HepG2 (cell line): ENCODE results near the gene GPR183. TPM values are rescaled to one million over a fixed set of nuclear protein-coding genes. Genes with fewer than 3 reads are reported as not detected.

Experiments
- ATAC-seq: fragments of 200-7000 bp; cut with Tn5 transposase; 3 replicates; pipeline ENCODE4 v1.9.1; 2020; ENCODE audit warnings: mild to moderate bottlenecking, moderate library complexity
- BruUV-seq: library from RNA; stranded (reverse); fragments of 400-500 nt; replicated peaks from 2 replicates; lab custom pipeline; 2021; lab: Mats Ljungman, UMichigan
- CTCF ChIA-PET: fragments of 300-600 bp; formaldehyde crosslinking; extraction: SDS; loops from one replicate; lab custom pipeline; 2021; ENCODE audit warnings: low total read pairs, inconsistent platforms, low intra/inter-chr PET ratio; lab: Yijun Ruan, JAX
- POLR2A ChIA-PET: fragments of 350-600 bp; sonication (Branson Sonifier 250); formaldehyde crosslinking; loops from one replicate; lab custom pipeline; 2020; ENCODE audit warnings: antibody characterized with exemption, inconsistent platforms; lab: Yijun Ruan, JAX
- DNase-seq: peaks from one replicate; pipeline ENCODE4 v3.0.0-alpha.2; 2015; ENCODE audit warnings: low spot score
- FAIRE-seq: peaks from 3 replicates; lab custom pipeline; 2011; peaks lifted over from hg19 to GRCh38; lab: Jason Lieb, UNC
- H2AFZ ChIP-seq: one replicate; pipeline ENCODE4 v1.6.1; 2011; ENCODE audit warnings: low read length, inconsistent platforms
- H3K27ac ChIP-seq: fragments of 300-600 bp; 3 replicates; pipeline ENCODE4 v1.8.0; 2011; ENCODE audit warnings: mixed run types, mild to moderate bottlenecking, mixed read lengths, low read length, inconsistent platforms; ENCODE audit not compliant: insufficient read depth; ENCODE audit errors: extremely low read length
- H3K27me3 ChIP-seq, 2 experiments: fragments of 200-600 bp in 1 of 2; 2 replicates in 1 of 2; 3 replicates in 1 of 2; pipeline versions ENCODE4 v1.6.0 to v1.8.0; 2011; ENCODE audit warnings: low read length in 2 of 2, mild to moderate bottlenecking in 2 of 2, moderate library complexity in 2 of 2, inconsistent platforms in 1 of 2; ENCODE audit not compliant: insufficient read depth in 2 of 2, control insufficient read depth in 1 of 2
- H3K36me3 ChIP-seq, 2 experiments: fragments of 200-600 bp in 1 of 2; replicated peaks in 1 of 2; 2 replicates in 1 of 2; 3 replicates in 1 of 2; pipeline versions ENCODE4 v1.5.1 to v1.8.0; 2011; ENCODE audit warnings: low read length in 2 of 2, inconsistent platforms in 1 of 2; ENCODE audit not compliant: insufficient read depth in 2 of 2, control insufficient read depth in 1 of 2
- H3K4me1 ChIP-seq: 2 replicates; pipeline ENCODE4 v1.5.1; 2012; ENCODE audit warnings: low read length, inconsistent platforms; ENCODE audit not compliant: insufficient read depth
- H3K4me2 ChIP-seq: 2 replicates; pipeline ENCODE4 v1.6.0; 2011; ENCODE audit warnings: low read depth, low read length, inconsistent platforms
- H3K4me3 ChIP-seq, 3 experiments: fragments of 200-600 bp in 1 of 3; sonication (generic), shearing (Covaris generic) in 1 of 3; replicated peaks in 1 of 3; 2 replicates each; pipeline ENCODE4 v1.5.1; 2011 to 2016; ENCODE audit warnings: low read length in 3 of 3, inconsistent platforms in 2 of 3, low read depth in 2 of 3, mild to moderate bottlenecking in 2 of 3, control low read depth in 1 of 3, mixed read lengths in 1 of 3; ENCODE audit not compliant: insufficient read depth in 1 of 3
- H3K79me2 ChIP-seq: one replicate; pipeline ENCODE4 v1.6.1; 2011; ENCODE audit warnings: low read length, inconsistent platforms; ENCODE audit not compliant: insufficient read depth
- H3K9ac ChIP-seq: 2 replicates; pipeline ENCODE4 v1.6.0; 2011; ENCODE audit warnings: mild to moderate bottlenecking, low read depth, low read length, inconsistent platforms; ENCODE audit not compliant: insufficient read depth
- H3K9me3 ChIP-seq: 2 replicates; pipeline ENCODE4 v1.5.1; 2012; ENCODE audit warnings: mild to moderate bottlenecking, low read length
- H4K20me1 ChIP-seq: 2 replicates; pipeline ENCODE4 v1.6.0; 2011; ENCODE audit warnings: inconsistent platforms, mild to moderate bottlenecking, low read length, moderate library complexity; ENCODE audit not compliant: insufficient read depth
- ATF4 ChIP-seq, 2 experiments: fragments of 450-650 bp in 1 of 2; sonication (generic) in 1 of 2; formaldehyde crosslinking; IDR thresholded peaks; 2 replicates each; pipeline versions ENCODE4 v1.5.0 to v1.8.0; 2020 to 2022; ENCODE audit warnings: mild to moderate bottlenecking in 1 of 2, missing genetic modification reagents in 1 of 2
- EP300 ChIP-seq, 3 experiments: sonication (generic) in 1 of 3; formaldehyde crosslinking in 1 of 3; IDR thresholded peaks; 2 replicates each; pipeline versions ENCODE4 v1.5.1 to v1.6.1; 2011 to 2020; ENCODE audit warnings: low read depth in 2 of 3, low read length in 2 of 3, borderline replicate concordance in 1 of 3, improper control_type of control experiment in 1 of 3, mild to moderate bottlenecking in 1 of 3, missing genetic modification reagents in 1 of 3, moderate library complexity in 1 of 3
- FOXM1 ChIP-seq: sonication (generic); formaldehyde crosslinking; IDR thresholded peaks from 2 replicates; pipeline ENCODE4 v1.5.0; 2020; ENCODE audit warnings: missing genetic modification reagents
- MEIS2 ChIP-seq: sonication (generic); formaldehyde crosslinking; IDR thresholded peaks from 2 replicates; pipeline ENCODE4 v1.9.0; 2021; ENCODE audit warnings: mild to moderate bottlenecking, missing genetic modification reagents
- MXD1 ChIP-seq: sonication (generic); formaldehyde crosslinking; IDR thresholded peaks from 2 replicates; pipeline ENCODE4 v1.4.0; 2020; ENCODE audit warnings: mild to moderate bottlenecking, missing genetic modification reagents
- NPAS2 ChIP-seq: sonication (generic); formaldehyde crosslinking; IDR thresholded peaks from 2 replicates; pipeline ENCODE4 v1.8.0; 2022; ENCODE audit warnings: mild to moderate bottlenecking, missing genetic modification reagents, borderline replicate concordance
- PCBP1 ChIP-seq: fragments of 200-400 bp; formaldehyde crosslinking; IDR thresholded peaks from 2 replicates; pipeline ENCODE4 v1.6.1; 2017; ENCODE audit warnings: mild to moderate bottlenecking, low read depth, low read length, borderline replicate concordance
- PLRG1 ChIP-seq: fragments of 450-650 bp; conservative IDR thresholded peaks from 2 replicates; pipeline ENCODE4 v1.6.1; 2016
- RAD51 ChIP-seq: fragments of 450-650 bp; IDR thresholded peaks from 2 replicates; pipeline ENCODE4 v1.6.1; 2016; ENCODE audit warnings: borderline replicate concordance
- SMARCE1 ChIP-seq: fragments of 450-650 bp; IDR thresholded peaks from 2 replicates; pipeline ENCODE4 v1.6.1; 2017; ENCODE audit warnings: borderline replicate concordance
- ZMAT5 ChIP-seq: sonication (generic); formaldehyde crosslinking; IDR thresholded peaks from 2 replicates; pipeline ENCODE4 v1.5.0; 2020; ENCODE audit warnings: mild to moderate bottlenecking, low read depth, missing genetic modification reagents, borderline replicate concordance
- ZNF225 ChIP-seq: sonication (generic); formaldehyde crosslinking; IDR thresholded peaks from 2 replicates; pipeline ENCODE4 v1.4.0; 2020; ENCODE audit warnings: mild to moderate bottlenecking, missing genetic modification reagents
- ZNF777 ChIP-seq: sonication (generic); formaldehyde crosslinking; IDR thresholded peaks from 2 replicates; pipeline ENCODE4 v1.4.0; 2020; ENCODE audit warnings: missing genetic modification reagents
- ZNF781 ChIP-seq: sonication (generic); formaldehyde crosslinking; IDR thresholded peaks from 2 replicates; pipeline ENCODE4 v1.5.1; 2020; ENCODE audit warnings: borderline replicate concordance, mild to moderate bottlenecking, missing genetic modification reagents; ENCODE audit errors: not compliant biosample characterization
- ZNF782 ChIP-seq: sonication (generic); formaldehyde crosslinking; IDR thresholded peaks from 2 replicates; pipeline ENCODE4 v1.4.0; 2020; ENCODE audit warnings: missing genetic modification reagents, mild to moderate bottlenecking, borderline replicate concordance
- WGBS: methylation state at CpG from one replicate; pipeline ENCODE4 v1.1.6; 2017; ENCODE audit warnings: low lambda C conversion rate; 5-methylcytosine and 5-hydroxymethylcytosine counted together
- in situ Hi-C: cut with HindIII; loops from 2 replicates; pipeline ENCODE4 v1.10.0; 2017; ENCODE audit warnings: low pct_unique_long_range_greater_than_20kb; ENCODE audit not compliant: extremely low pct_ligation_motif_present
- intact Hi-C: fragments of 100-400 bp; cut with micrococcal nuclease; formaldehyde crosslinking; loops from one replicate; pipeline ENCODE4 v1.10.0; 2022; ENCODE audit not compliant: unreplicated experiment
- polyA plus RNA-seq, 8 experiments: library from polyadenylated mRNA; depleted of rRNA in 3 of 8; stranded (reverse) in 7 of 8; unstranded in 1 of 8; fragments of >200 nt; fragmentation: Illumina TruSeq in 4 of 8; extraction: Trizol in 4 of 8; gene quantifications; 2 replicates each; pipeline versions ENCODE4 v1.2.1 to v1.2.3, GENCODE V29; 2011 to 2016; ENCODE audit warnings: low read depth in 4 of 8, missing spikeins in 1 of 8, mixed read lengths in 1 of 8; ENCODE audit not compliant: insufficient read depth in 1 of 8
- total RNA-seq, 5 experiments: library from RNA; depleted of rRNA; stranded (reverse); fragments of >200 nt; fragmentation: Illumina TruSeq; extraction: Trizol; gene quantifications; 2 replicates each; pipeline ENCODE4 v1.2.3, GENCODE V29; 2016; ENCODE audit warnings: low read depth in 1 of 5
- TF ChIP-seq, protein P1 (sequence below): sonication (generic); formaldehyde crosslinking; IDR thresholded peaks from 2 replicates; pipeline ENCODE4 v1.4.0; 2020; ENCODE audit warnings: missing genetic modification reagents, mild to moderate bottlenecking, borderline replicate concordance
- TF ChIP-seq, protein P2 (sequence below): sonication (generic); formaldehyde crosslinking; IDR thresholded peaks from 2 replicates; pipeline ENCODE4 v1.4.0; 2020; ENCODE audit warnings: mild to moderate bottlenecking, low read depth, missing genetic modification reagents
- TF ChIP-seq, protein P3 (sequence below): IDR thresholded peaks from 2 replicates; pipeline ENCODE4 v1.6.1; 2016; ENCODE audit warnings: low read depth, control low read depth

The GPR183 gene
- total and polyA plus RNA-seq, 2 of the 13 experiments (the other 11 are each of a cell fraction or from before 2014, with no cell fraction given): not detected

DNA sequence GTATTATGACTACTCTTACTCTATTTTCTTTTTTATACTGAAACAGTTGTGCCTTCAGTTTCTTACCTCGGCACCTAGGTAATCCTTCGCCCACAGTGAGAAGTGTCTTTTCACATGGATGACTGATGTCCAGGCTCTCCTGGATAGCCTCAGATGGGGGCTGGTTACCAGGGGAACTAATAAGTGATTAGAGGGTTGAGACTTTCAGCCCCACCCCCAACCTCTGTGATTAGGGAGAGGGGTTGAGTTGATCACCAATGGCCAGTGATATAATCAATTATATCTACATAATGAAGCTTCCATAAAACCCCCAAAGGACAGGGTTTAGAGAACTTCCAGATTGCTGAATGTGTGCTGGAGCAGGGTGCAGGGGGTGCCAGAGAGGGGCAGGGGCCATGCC is 43.0 kb upstream of the GPR183 start (continued):
- TF ChIP-seq PCBP1: no peak
- no peak for TF ChIP-seq ZNF777 (CRISPR knock-in tag)
- no peak for TF ChIP-seq SMARCE1
- TF ChIP-seq, protein P1, sequence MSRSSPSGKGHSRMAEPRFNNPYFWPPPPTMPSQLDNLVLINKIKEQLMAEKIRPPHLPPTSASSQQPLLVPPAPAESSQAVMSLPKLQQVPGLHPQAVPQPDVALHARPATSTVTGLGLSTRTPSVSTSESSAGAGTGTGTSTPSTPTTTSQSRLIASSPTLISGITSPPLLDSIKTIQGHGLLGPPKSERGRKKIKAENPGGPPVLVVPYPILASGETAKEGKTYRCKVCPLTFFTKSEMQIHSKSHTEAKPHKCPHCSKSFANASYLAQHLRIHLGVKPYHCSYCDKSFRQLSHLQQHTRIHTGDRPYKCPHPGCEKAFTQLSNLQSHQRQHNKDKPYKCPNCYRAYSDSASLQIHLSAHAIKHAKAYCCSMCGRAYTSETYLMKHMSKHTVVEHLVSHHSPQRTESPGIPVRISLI (CRISPR knock-in tag): no peak
- no peak for TF ChIP-seq ZMAT5 (CRISPR knock-in tag)
- TF ChIP-seq FOXM1 (CRISPR knock-in tag): no peak
- TF ChIP-seq MEIS2: no peak

GRCh38 chr13:99347911-99348451 is 40.8 kb upstream of the GPR183 start:
- no peak overlapping the region for H3K27ac ChIP-seq
- H2AFZ ChIP-seq: no peak overlapping the region
- no peaks in the 10 kb centered on the region for H3K79me2 ChIP-seq
- H3K4me3 ChIP-seq: no peak overlapping the region
- ChIA-PET POLR2A (no interaction called here), CTCF (no interaction called here)
- FAIRE-seq (no peak), DNase-seq (no peak), ATAC-seq (no peak)
- no peaks in the 10 kb centered on the region for H3K4me1 ChIP-seq
- H3K36me3 ChIP-seq: peaks cover 3 to 47% of the 10 kb centered on the region in 2 experiments; a peak in 4 of 5 replicates
- intact Hi-C loops (no loop called here), in situ Hi-C loops (no loop called here)
- H4K20me1 ChIP-seq: no peaks in the 10 kb centered on the region
- WGBS: 97% methylated on average over 8 of the region's 8 CpGs
- no TSS peak for BruUV-seq
- H3K4me2 ChIP-seq: no peak overlapping the region
- no peaks in the 10 kb centered on the region for H3K9me3 ChIP-seq
- H3K9ac ChIP-seq: no peak overlapping the region
- no peaks in the 10 kb centered on the region; a peak in 1 of 5 replicates for H3K27me3 ChIP-seq
- TF ChIP-seq PLRG1 (no peak), ZNF225 (CRISPR knock-in tag) (no peak), ZNF782 (CRISPR knock-in tag) (no peak), RAD51 (no peak), ATF4 (CRISPR knock-in tag; IDR thresholded peaks at IDR 0.05) (no peak), MXD1 (CRISPR knock-in tag) (no peak), EP300 (IDR thresholded peaks at IDR 0.05; ENCODE audit: low read depth in 2 of 2, low read length in 2 of 2) (no peak), EP300 (CRISPR knock-in tag; IDR thresholded peaks at IDR 0.05; ENCODE audit: borderline replicate concordance) (no peak), NPAS2 (CRISPR knock-in tag) (no peak), ZNF781 (no peak)
- TF ChIP-seq, protein P2, sequence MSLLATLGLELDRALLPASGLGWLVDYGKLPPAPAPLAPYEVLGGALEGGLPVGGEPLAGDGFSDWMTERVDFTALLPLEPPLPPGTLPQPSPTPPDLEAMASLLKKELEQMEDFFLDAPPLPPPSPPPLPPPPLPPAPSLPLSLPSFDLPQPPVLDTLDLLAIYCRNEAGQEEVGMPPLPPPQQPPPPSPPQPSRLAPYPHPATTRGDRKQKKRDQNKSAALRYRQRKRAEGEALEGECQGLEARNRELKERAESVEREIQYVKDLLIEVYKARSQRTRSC (CRISPR knock-in tag): no peak
- TF ChIP-seq, protein P3, sequence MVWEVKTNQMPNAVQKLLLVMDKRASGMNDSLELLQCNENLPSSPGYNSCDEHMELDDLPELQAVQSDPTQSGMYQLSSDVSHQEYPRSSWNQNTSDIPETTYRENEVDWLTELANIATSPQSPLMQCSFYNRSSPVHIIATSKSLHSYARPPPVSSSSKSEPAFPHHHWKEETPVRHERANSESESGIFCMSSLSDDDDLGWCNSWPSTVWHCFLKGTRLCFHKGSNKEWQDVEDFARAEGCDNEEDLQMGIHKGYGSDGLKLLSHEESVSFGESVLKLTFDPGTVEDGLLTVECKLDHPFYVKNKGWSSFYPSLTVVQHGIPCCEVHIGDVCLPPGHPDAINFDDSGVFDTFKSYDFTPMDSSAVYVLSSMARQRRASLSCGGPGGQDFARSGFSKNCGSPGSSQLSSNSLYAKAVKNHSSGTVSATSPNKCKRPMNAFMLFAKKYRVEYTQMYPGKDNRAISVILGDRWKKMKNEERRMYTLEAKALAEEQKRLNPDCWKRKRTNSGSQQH (CRISPR knock-in tag): no peak
